ACC112 (cell line): ENCODE data around the gene NDUFS1.
"Not testable (repeated sequence)": the region's sequence is repeated elsewhere in the genome, so short reads cannot be mapped to it uniquely, and the experiment has no call there.

Source experiments
- H2AFZ ChIP-seq: fragments of 200-600 bp; sonication (generic); one replicate; pipeline ENCODE4 v1.6.0; 2017; ENCODE audit warnings: antibody characterized with exemption, low read length; ENCODE audit not compliant: unreplicated experiment
- H3K27ac ChIP-seq: fragments of 200-600 bp; sonication (generic); 2 replicates; pipeline ENCODE4 v1.5.1; 2014; ENCODE audit warnings: low read depth, mild to moderate bottlenecking, antibody characterized with exemption, low read length, moderate library complexity
- H3K27me3 ChIP-seq: fragments of 200-600 bp; sonication (generic); 2 replicates; pipeline ENCODE4 v1.6.1; 2014; ENCODE audit warnings: mild to moderate bottlenecking, antibody characterized with exemption, low read length, moderate library complexity, mixed read lengths; ENCODE audit not compliant: insufficient read depth
- H3K36me3 ChIP-seq: fragments of 200-600 bp; sonication (generic); 2 replicates; pipeline ENCODE4 v1.6.1; 2016; ENCODE audit warnings: mild to moderate bottlenecking, antibody characterized with exemption, low read length, moderate library complexity, mixed read lengths; ENCODE audit not compliant: insufficient read depth
- H3K4me1 ChIP-seq: fragments of 200-600 bp; sonication (generic); one replicate; pipeline ENCODE4 v1.6.1; 2016; ENCODE audit warnings: low read length, mixed read lengths; ENCODE audit not compliant: insufficient read depth, unreplicated experiment, control insufficient read depth
- H3K4me3 ChIP-seq: fragments of 200-600 bp; sonication (generic); 2 replicates; pipeline ENCODE4 v1.5.1; 2014; ENCODE audit warnings: mild to moderate bottlenecking, low read depth, low read length
- H3K79me2 ChIP-seq: fragments of 200-600 bp; sonication (generic); one replicate; pipeline ENCODE4 v1.6.0; 2016; ENCODE audit warnings: low read length; ENCODE audit not compliant: control insufficient read depth, unreplicated experiment, insufficient read depth

The NDUFS1 gene

GRCh38 chr2:206143451-206143850, 15.8 kb downstream of the NDUFS1 start:
- H3K27ac ChIP-seq, result no peak overlapping the region
- H2AFZ ChIP-seq, result no peak overlapping the region
- peaks cover 37% of the 10 kb centered on the region for H3K36me3 ChIP-seq
- H3K79me2 ChIP-seq, result no peaks in the 10 kb centered on the region
- H3K27me3 ChIP-seq, result no peaks in the 10 kb centered on the region
- no peak overlapping the region for H3K4me3 ChIP-seq
- no peaks in the 10 kb centered on the region for H3K4me1 ChIP-seq

DNA sequence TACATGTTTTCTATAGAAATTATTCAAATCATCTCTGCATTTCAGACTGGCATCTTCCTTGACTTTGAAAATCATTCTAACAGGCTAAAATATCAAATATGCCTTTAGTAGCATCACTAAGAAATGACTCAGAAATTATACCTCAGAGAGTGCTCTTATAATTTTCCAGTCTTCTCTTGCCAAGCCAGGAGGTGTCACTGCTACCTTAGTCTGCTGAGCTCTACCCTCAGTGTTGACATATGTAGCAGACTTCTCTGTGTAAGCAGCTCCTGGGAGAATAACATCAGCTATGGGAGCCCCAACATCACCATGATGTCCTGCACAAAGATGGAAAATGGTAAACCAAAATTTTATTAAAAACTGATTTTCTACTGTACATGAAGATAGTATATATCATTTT, 31.6 kb downstream of the NDUFS1 start:
- Histone ChIP-seq H3K4me3 (no peak overlapping the region), H3K4me1 (no peaks in the 10 kb centered on the region), H2AFZ (no peak overlapping the region), H3K79me2 (no peaks in the 10 kb centered on the region), H3K27ac (no peak overlapping the region), H3K27me3 (no peaks in the 10 kb centered on the region), H3K36me3 (peaks cover 35% of the 10 kb centered on the region)

DNA sequence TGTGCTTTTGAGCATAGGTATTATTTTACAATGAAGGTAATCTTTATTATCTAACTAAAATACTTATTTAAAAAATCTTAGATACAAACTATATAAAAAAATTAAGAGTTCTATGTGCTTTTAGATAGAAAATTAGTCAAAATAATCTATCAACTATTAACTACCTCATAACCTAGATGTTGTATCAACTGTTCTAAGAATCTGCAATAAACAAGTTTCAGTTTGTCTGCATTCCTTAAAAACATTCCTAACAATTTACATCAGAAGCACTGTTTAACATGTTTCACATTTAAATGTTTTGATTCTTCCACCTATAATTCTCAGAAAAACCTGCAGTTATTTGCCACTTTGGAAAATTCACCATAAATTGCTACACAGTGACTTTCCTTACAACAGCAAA, 33.3 kb downstream of the NDUFS1 start:
- no peak overlapping the region for H3K4me3 ChIP-seq
- H3K27me3 ChIP-seq, result no peaks in the 10 kb centered on the region
- no peaks in the 10 kb centered on the region for H3K79me2 ChIP-seq
- no peak overlapping the region for H3K27ac ChIP-seq
- H2AFZ ChIP-seq, result no peak overlapping the region
- H3K36me3 ChIP-seq, result peaks cover 31% of the 10 kb centered on the region
- H3K4me1 ChIP-seq, result no peaks in the 10 kb centered on the region

DNA sequence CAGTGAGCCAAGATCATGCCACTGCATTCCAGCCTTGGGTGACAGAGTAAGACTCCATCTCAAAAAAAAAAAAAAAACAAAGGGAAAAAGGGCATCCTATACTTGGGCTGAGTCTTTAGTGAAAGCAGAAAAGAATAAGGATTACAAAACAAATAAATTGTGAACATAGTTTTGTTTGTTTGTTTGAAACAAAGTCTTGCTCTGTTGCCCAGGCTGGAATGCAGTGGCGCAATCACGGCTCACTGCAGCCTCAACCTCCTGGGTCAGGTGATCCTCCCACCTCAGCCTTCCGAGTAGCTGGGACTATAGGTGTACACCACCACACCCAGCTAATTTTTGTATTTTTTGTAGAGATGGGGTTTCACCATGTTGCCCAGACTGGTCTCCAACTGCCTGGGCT, 36.7 kb downstream of the NDUFS1 start:
- H3K27me3 ChIP-seq, H2AFZ ChIP-seq, H3K4me1 ChIP-seq, H3K27ac ChIP-seq, H3K79me2 ChIP-seq, H3K4me3 ChIP-seq: not testable (repeated sequence)
- H3K36me3 ChIP-seq, result peaks cover 30% of the 10 kb centered on the region

GRCh38 chr2:206116278-206116677, 43.0 kb downstream of the NDUFS1 start:
- Histone ChIP-seq H3K27me3 (no peaks in the 10 kb centered on the region), H3K36me3 (peaks cover 22% of the 10 kb centered on the region), H3K4me3 (no peak overlapping the region), H3K79me2 (no peaks in the 10 kb centered on the region), H3K4me1 (peaks cover 7% of the 10 kb centered on the region), H3K27ac (no peak overlapping the region), H2AFZ (no peak overlapping the region)

GRCh38 chr2:206115026-206115578, 44.1 kb downstream of the NDUFS1 start:
- Histone ChIP-seq H3K4me1 (peaks cover 7% of the 10 kb centered on the region), H2AFZ (no peak overlapping the region), H3K27ac (no peak overlapping the region), H3K36me3 (peaks cover 12% of the 10 kb centered on the region), H3K79me2 (no peaks in the 10 kb centered on the region), H3K4me3 (no peak overlapping the region), H3K27me3 (no peaks in the 10 kb centered on the region)

DNA sequence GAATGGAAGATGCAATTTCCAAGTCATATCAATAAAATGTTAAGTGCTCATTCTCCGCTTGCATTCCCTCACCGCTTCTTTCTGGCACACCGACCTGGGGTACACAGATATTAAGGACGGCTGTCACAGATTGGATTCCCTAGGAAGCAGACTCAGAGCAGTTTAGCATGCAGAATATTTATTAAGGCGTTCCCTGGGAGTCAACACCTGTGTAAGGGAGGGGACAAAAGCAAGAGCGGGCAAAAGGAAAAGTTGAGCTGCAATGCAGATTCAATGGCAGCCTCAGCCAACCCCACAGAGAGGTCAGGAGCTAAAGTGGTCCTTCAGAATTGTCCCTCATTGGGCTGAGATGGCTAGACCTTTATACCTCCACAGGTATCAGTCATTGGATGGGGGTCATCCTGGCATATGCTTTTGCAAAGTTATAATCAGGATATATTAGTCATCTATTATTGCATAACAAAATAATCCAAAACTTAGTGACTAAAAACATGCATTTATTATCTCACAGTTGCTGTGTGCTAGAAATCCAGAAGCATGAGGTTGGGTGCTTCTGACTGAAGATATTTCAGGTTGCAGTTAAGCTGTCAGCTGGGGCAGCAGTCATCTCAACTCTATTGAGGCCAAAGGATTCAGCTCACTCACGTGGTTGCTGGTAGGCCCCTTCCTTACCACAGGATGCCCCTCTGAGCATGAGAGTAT, 46.2 kb downstream of the NDUFS1 start:
- peak overlapping the region; percentile 57; the same call in 1 of the 2 replicates for H3K27ac ChIP-seq
- H3K36me3 ChIP-seq, result peaks cover 7% of the 10 kb centered on the region
- no peak overlapping the region for H3K4me3 ChIP-seq
- H3K4me1 ChIP-seq, result peaks cover 7% of the 10 kb centered on the region
- H3K79me2 ChIP-seq, result no peaks in the 10 kb centered on the region
- no peak overlapping the region for H2AFZ ChIP-seq
- H3K27me3 ChIP-seq, result no peaks in the 10 kb centered on the region

DNA sequence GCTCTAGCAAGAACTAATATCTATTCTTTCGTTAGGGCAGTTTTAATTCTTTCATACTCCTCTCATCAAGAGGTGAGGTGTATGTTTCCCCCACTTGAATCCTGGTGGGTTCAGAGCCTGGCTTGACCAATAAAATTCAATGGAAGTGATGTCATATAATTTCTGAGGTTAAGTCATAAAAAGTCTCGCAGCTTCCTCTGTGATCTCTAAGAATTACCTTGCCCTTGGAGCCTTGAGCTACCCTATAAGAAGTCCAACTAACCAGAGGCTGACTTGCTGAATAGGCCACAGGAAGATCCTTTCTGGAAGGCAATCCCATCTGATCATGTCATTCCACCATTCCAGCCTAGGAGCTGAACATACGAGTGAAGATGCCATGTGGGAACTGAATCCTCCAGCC, 47.1 kb downstream of the NDUFS1 start:
- peaks cover 7% of the 10 kb centered on the region for H3K4me1 ChIP-seq
- H3K79me2 ChIP-seq, result no peaks in the 10 kb centered on the region
- H3K4me3 ChIP-seq, result no peak overlapping the region
- no peaks in the 10 kb centered on the region for H3K27me3 ChIP-seq
- H3K27ac ChIP-seq, result no peak overlapping the region
- no peak overlapping the region for H2AFZ ChIP-seq
- peaks cover 4% of the 10 kb centered on the region for H3K36me3 ChIP-seq

DNA sequence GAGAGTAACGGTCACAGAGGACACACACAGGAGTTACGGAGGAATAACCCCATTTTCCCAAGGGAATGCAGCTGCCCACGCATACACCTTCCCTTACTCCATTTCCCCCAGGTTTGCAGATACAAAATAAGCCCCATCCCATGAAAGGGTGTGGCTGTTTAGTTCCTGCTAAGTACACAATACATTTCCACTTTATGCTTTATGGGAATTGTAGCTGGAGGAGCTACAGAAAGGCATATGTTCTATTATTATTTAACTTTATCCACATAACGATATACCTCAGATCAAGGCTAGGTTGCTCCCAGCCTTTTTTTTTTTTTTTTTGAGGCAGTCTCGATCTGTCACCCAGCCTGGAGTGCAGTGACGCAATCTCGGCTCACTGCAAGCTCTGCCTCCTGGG, 50.5 kb downstream of the NDUFS1 start:
- H3K4me1 ChIP-seq, result peaks cover 7% of the 10 kb centered on the region
- no peaks in the 10 kb centered on the region for H3K79me2 ChIP-seq
- H3K27me3 ChIP-seq, result no peaks in the 10 kb centered on the region
- H3K27ac ChIP-seq, result no peak overlapping the region
- no peaks in the 10 kb centered on the region for H3K36me3 ChIP-seq
- H2AFZ ChIP-seq, result no peak overlapping the region
- H3K4me3 ChIP-seq, result no peak overlapping the region

GRCh38 chr2:206105541-206105940, 53.7 kb downstream of the NDUFS1 start:
- Histone ChIP-seq H3K27me3 (no peaks in the 10 kb centered on the region), H3K4me3 (no peak overlapping the region), H3K79me2 (no peaks in the 10 kb centered on the region), H3K36me3 (no peaks in the 10 kb centered on the region), H3K4me1 (no peaks in the 10 kb centered on the region), H2AFZ (no peak overlapping the region), H3K27ac (peak overlapping the region; percentile 75)

DNA sequence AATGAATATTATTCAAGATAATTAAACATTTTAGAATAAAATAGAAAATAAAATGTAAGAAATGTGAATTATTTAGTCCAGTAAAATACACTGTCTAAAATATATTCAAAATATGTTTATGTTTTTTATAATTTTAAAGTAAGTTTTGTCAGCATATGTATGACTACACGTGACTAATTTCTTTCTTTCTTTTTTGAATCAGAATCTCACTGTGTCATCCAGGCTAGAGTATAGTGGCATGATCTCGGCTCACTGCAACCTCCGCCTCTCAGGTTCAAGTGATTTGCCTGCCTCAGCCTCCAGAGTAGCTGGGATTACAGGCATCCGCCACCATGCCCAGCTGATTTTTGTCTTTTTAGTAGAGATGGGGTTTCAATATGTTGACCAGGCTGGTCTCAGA, 54.2 kb downstream of the NDUFS1 start:
- Histone ChIP-seq H3K4me3 (no peak overlapping the region), H3K79me2 (no peaks in the 10 kb centered on the region), H3K36me3 (no peaks in the 10 kb centered on the region), H3K27ac (peak overlapping the region; percentile 75; the same call in 1 of the 2 replicates), H3K4me1 (no peaks in the 10 kb centered on the region), H2AFZ (no peak overlapping the region), H3K27me3 (no peaks in the 10 kb centered on the region)
